GM21576 (cell line): ENCODE measurements around the gene MED13L.

Experiments
- ATAC-seq: cut with Tn5 transposase; IDR thresholded peaks from one replicate; pipeline ENCODE4 v1.9.1; 2021; ENCODE audit warnings: mild to moderate bottlenecking, moderate library complexity; ENCODE audit not compliant: unreplicated experiment

Gene MED13L

GRCh38 chr12:116188581-116188980 is 88.9 kb downstream of the MED13L start:
- ATAC-seq, result no peak

GRCh38 chr12:116187151-116187511 is 90.4 kb downstream of the MED13L start:
- no peak for ATAC-seq

GRCh38 chr12:116186482-116187150 is 90.9 kb downstream of the MED13L start:
- no peak for ATAC-seq

- no peak for ATAC-seq
Observed at GRCh38 chr12:116184763-116185162, 92.7 kb downstream of the MED13L start.

GRCh38 chr12:116183741-116184141 is 93.8 kb downstream of the MED13L start:
- ATAC-seq, result no peak

- ATAC-seq, result no peak
Observed at GRCh38 chr12:116182359-116183063, 95.0 kb downstream of the MED13L start.

- ATAC-seq, result no peak
Observed at GRCh38 chr12:116180448-116180847, 97.0 kb downstream of the MED13L start.

GRCh38 chr12:116179384-116179783 is 98.1 kb downstream of the MED13L start:
- ATAC-seq, result no peak

GRCh38 chr12:116177017-116177416 is 100.5 kb downstream of the MED13L start:
- ATAC-seq, result no peak

- no peak for ATAC-seq
Observed at GRCh38 chr12:116174904-116175303, 102.6 kb downstream of the MED13L start.

GRCh38 chr12:116174006-116174405 is 103.5 kb downstream of the MED13L start:
- no peak for ATAC-seq

GRCh38 chr12:116172224-116172849 is 105.2 kb downstream of the MED13L start:
- ATAC-seq, result peak; percentile 83

- ATAC-seq, result no peak
Observed at GRCh38 chr12:116171549-116171948, 105.9 kb downstream of the MED13L start.

GRCh38 chr12:116169071-116169470 is 108.4 kb downstream of the MED13L start:
- no peak for ATAC-seq

GRCh38 chr12:116166306-116166705 is 111.2 kb downstream of the MED13L start:
- ATAC-seq, result no peak

- no peak for ATAC-seq
Observed at GRCh38 chr12:116165036-116165425, 112.5 kb downstream of the MED13L start.

- ATAC-seq, result no peak
Observed at GRCh38 chr12:116164250-116165035, 113.0 kb downstream of the MED13L start.

GRCh38 chr12:116162071-116162470 is 115.4 kb downstream of the MED13L start:
- ATAC-seq, result no peak

- no peak for ATAC-seq
Observed at GRCh38 chr12:116161588-116161987, 115.9 kb downstream of the MED13L start.

GRCh38 chr12:116160883-116161458 is 116.5 kb downstream of the MED13L start:
- no peak for ATAC-seq

- no peak for ATAC-seq
Observed at GRCh38 chr12:116160231-116160630, 117.3 kb downstream of the MED13L start.
